ENCODE measurements around the gene VWA2. TPM values are rescaled to one million over a fixed set of nuclear protein-coding genes. Genes with fewer than 3 reads are reported as not detected.

Gene VWA2
- polyA plus RNA-seq, 1 of the 3 experiments (the other 2 are of a cell fraction), result not detected

GRCh38 chr10:114304571-114305421, 65.7 kb downstream of the VWA2 start:
- no peaks in the 10 kb centered on the region for H3K9me2 ChIP-seq
- H3K4me3 ChIP-seq (ENCODE audit: low read depth in 2 of 2, low read length in 1 of 2), result peak overlapping the region; percentile 65 to 74
- H3F3A ChIP-seq (replicated peaks; ENCODE audit: insufficient read depth), result no peaks in the 10 kb centered on the region
- DNase-seq, result peak; percentile 90
- WGBS (ENCODE audit: low lambda C conversion rate), result 20% methylated on average over 38 of the region's 41 CpGs
- no peaks in the 10 kb centered on the region for H3K27me3 ChIP-seq (ENCODE audit: insufficient read depth)
- H3K4me1 ChIP-seq (ENCODE audit: control insufficient read depth in 1 of 2, insufficient read depth in 2 of 2, low read depth in 1 of 2, low read length in 1 of 2), result peaks cover 0 to 11% of the 10 kb centered on the region in 2 experiments; a peak in 1 of 4 replicates
- H3K4me2 ChIP-seq, result peak overlapping the region; percentile 89
- no peaks in the 10 kb centered on the region for H4K20me1 ChIP-seq (ENCODE audit: insufficient read depth)
- H3K9me3 ChIP-seq, result no peaks in the 10 kb centered on the region
- H2AFZ ChIP-seq (ENCODE audit: low read depth), result peak overlapping the region; percentile 65
- TF ChIP-seq GABPA (IDR thresholded peaks at IDR 0.05; ENCODE audit: low read depth), result no peak
- TF ChIP-seq USF1 (IDR thresholded peaks at IDR 0.05; ENCODE audit: borderline replicate concordance, low read depth), result no peak
- TF ChIP-seq NFIC (IDR thresholded peaks at IDR 0.05; ENCODE audit: borderline replicate concordance), result no peak
- TF ChIP-seq MEF2A (IDR thresholded peaks at IDR 0.05; ENCODE audit: borderline replicate concordance, low read depth), result no peak
- peak; percentile 60 for TF ChIP-seq CTCF (IDR thresholded peaks at IDR 0.05)
- no peak for TF ChIP-seq FOSL2 (IDR thresholded peaks at IDR 0.05; ENCODE audit: borderline replicate concordance, low read depth)
- TF ChIP-seq SMC3 (IDR thresholded peaks at IDR 0.05; ENCODE audit: low read depth, low read length), result peak; percentile 4; the same call in 1 of the 2 replicates
- TF ChIP-seq GATA2 (CRISPR knock-in tag; IDR thresholded peaks at IDR 0.05), result no peak
- TF ChIP-seq TCF12 (IDR thresholded peaks at IDR 0.05), result no peak
- no peak for TF ChIP-seq YY1 (IDR thresholded peaks at IDR 0.05; ENCODE audit: low read depth)
- no peak for TF ChIP-seq POLR2AphosphoS5 (IDR thresholded peaks at IDR 0.05; ENCODE audit: low read depth, low read length)
- TF ChIP-seq MAX (IDR thresholded peaks at IDR 0.05; ENCODE audit: low read depth), result no peak
- no peak for TF ChIP-seq EZH2phosphoT487 (IDR thresholded peaks at IDR 0.05; ENCODE audit: borderline replicate concordance, low read depth)
- peak; percentile 28 for TF ChIP-seq RAD21 (IDR thresholded peaks at IDR 0.05; ENCODE audit: low read length)
- no peak for TF ChIP-seq NRF1 (IDR thresholded peaks at IDR 0.05; ENCODE audit: low read depth, low read length)
- TF ChIP-seq ELF1 (IDR thresholded peaks at IDR 0.05), result no peak
- no peak for TF ChIP-seq ZBTB33 (IDR thresholded peaks at IDR 0.05; ENCODE audit: borderline replicate concordance, low read depth)
- no peak for TF ChIP-seq JUND (IDR thresholded peaks at IDR 0.05)
- TF ChIP-seq CHD2 (IDR thresholded peaks at IDR 0.05; ENCODE audit: low read length, partially characterized antibody), result no peak
- no peaks in the 10 kb centered on the region for H3K36me3 ChIP-seq (replicated peaks in 1 of 2; ENCODE audit: control insufficient read depth in 1 of 2, insufficient read depth in 2 of 2, low read length in 1 of 2)
- no peaks in the 10 kb centered on the region for H3K79me2 ChIP-seq (ENCODE audit: insufficient read depth)
- no peak overlapping the region for H3K9ac ChIP-seq
- peak overlapping the region; percentile 38 to 60; a peak in 3 of 4 replicates for H3K27ac ChIP-seq (ENCODE audit: low read depth in 2 of 2, low read length in 1 of 2)
- ChIA-PET CTCF (interaction anchor here (0.5 to 4.2 kb wide), 85 partner anchors 8 to 825 kb away, joined by 3 to 87 read pairs (median 7); partner anchors contain the start of genes AFAP1L2, CCDC186 and FHIP2A), POLR2A (interaction anchor here (1.3 to 1.7 kb wide), 2 partner anchors 62 to 137 kb away, joined by 3 to 4 read pairs; no protein-coding TSS in a partner anchor)

Data from SK-N-SH (cell line).